K562 (cell line): ENCODE results near the gene NPB. TPM values are rescaled to one million over a fixed set of nuclear protein-coding genes. Genes with fewer than 3 reads are reported as not detected.

Experiments used
- BRCA1 ChIP-seq, 2 experiments: fragments of 450-650 bp in 1 of 2; sonication (generic) in 1 of 2; formaldehyde crosslinking in 1 of 2; IDR thresholded peaks; 2 replicates each; pipeline versions ENCODE4 v1.5.0 to v1.6.1; 2017 to 2020; ENCODE audit warnings: mild to moderate bottlenecking in 1 of 2, missing genetic modification reagents in 1 of 2
- CHD7 ChIP-seq: fragments of 200-600 bp; sonication (generic); IDR thresholded peaks from one replicate; pipeline ENCODE4 v1.6.1; 2012; ENCODE audit warnings: mild to moderate bottlenecking, low read depth, low read length, inconsistent platforms
- ELF1 ChIP-seq: fragments of 200-800 bp; sonication (Bioruptor generic); IDR thresholded peaks from 2 replicates; pipeline ENCODE4 v1.6.1; 2016; ENCODE audit warnings: missing genetic modification characterization, missing compliant biosample characterization
- FOXJ2 ChIP-seq: fragments of 200-800 bp; sonication (Bioruptor generic); IDR thresholded peaks from 2 replicates; pipeline ENCODE4 v1.6.1; 2016; ENCODE audit warnings: missing genetic modification characterization, missing compliant biosample characterization
- HDAC2 ChIP-seq: fragments of 450-650 bp; IDR thresholded peaks from 2 replicates; pipeline ENCODE4 v1.6.1; 2016; ENCODE audit warnings: mild to moderate bottlenecking
- HMG20B ChIP-seq: fragments of 250-450 bp; sonication (Bioruptor Pico); IDR thresholded peaks from 2 replicates; pipeline ENCODE4 v1.5.0; 2021; ENCODE audit warnings: mild to moderate bottlenecking
- JUND ChIP-seq, 2 experiments: IDR thresholded peaks; 2 replicates in 1 of 2; 3 replicates in 1 of 2; pipeline ENCODE4 v1.6.1; 2011; ENCODE audit warnings: borderline replicate concordance in 2 of 2, low read depth in 2 of 2, low read length in 2 of 2, improper control_type of control experiment in 1 of 2, missing biosample characterization in 1 of 2, missing genetic modification characterization in 1 of 2, missing genetic modification reagents in 1 of 2
- KLF16 ChIP-seq: IDR thresholded peaks from 2 replicates; pipeline ENCODE4 v1.6.1; 2016; ENCODE audit warnings: antibody characterized with exemption
- NCOA1 ChIP-seq: fragments of 450-650 bp; IDR thresholded peaks from 2 replicates; pipeline ENCODE4 v1.6.1; 2016; ENCODE audit warnings: low read depth
- SMARCA5 ChIP-seq: fragments of 450-650 bp; IDR thresholded peaks from 2 replicates; pipeline ENCODE4 v1.6.1; 2016
- ZNF444 ChIP-seq: fragments of 250-450 bp; sonication (Bioruptor Pico); IDR thresholded peaks from 2 replicates; pipeline ENCODE4 v1.4.0; 2020; ENCODE audit warnings: mild to moderate bottlenecking, moderate library complexity
- ZNF699 ChIP-seq: fragments of 250-450 bp; sonication (Bioruptor Pico); IDR thresholded peaks from 2 replicates; pipeline ENCODE4 v1.8.0; 2021; ENCODE audit warnings: mild to moderate bottlenecking, moderate library complexity; ENCODE audit not compliant: insufficient replicate concordance
- ZNF764 ChIP-seq: fragments of 250-450 bp; sonication (Bioruptor Pico); IDR thresholded peaks from 2 replicates; pipeline ENCODE4 v1.4.0; 2020; ENCODE audit warnings: low read depth, mild to moderate bottlenecking, moderate library complexity
- polyA plus RNA-seq, 8 experiments: library from polyadenylated mRNA; depleted of rRNA in 4 of 8; stranded (reverse) in 5 of 8; unstranded in 3 of 8; fragments of >200 nt; fragmentation: Nextera tagmentation in 2 of 8; fragmentation: Illumina TruSeq in 1 of 8; extraction: Ambion mirVana in 2 of 8; extraction: Trizol in 1 of 8; gene quantifications; 2 replicates each; pipeline versions ENCODE4 v1.2.1 to v1.2.3, GENCODE V29; 2011 to 2014; ENCODE audit warnings: inconsistent platforms in 1 of 8, missing spikeins in 1 of 8
- total RNA-seq, 7 experiments: library from RNA; depleted of rRNA in 6 of 7; stranded (reverse); fragments of >200 nt in 6 of 7; fragmentation: Illumina TruSeq in 2 of 7; extraction: Trizol in 2 of 7; gene quantifications; 2 replicates each; pipeline versions ENCODE4 v1.2.1 to v1.2.3, GENCODE V29; 2011 to 2021; ENCODE audit warnings: low replicate concordance in 1 of 7

Gene NPB
- total and polyA plus RNA-seq, 9 of the 15 experiments (the other 6 are each of a cell fraction or from before 2014, with no cell fraction given): 0.03 to 0.61 (median 0.14) TPM; not detected in 2

GRCh38 chr17:81871387-81872230 lies 30.4 kb upstream of the NPB start (continued):
- TF ChIP-seq ZNF444 (CRISPR knock-in tag) (no peak), FOXJ2 (no peak), CHD7 (no peak), JUND (IDR thresholded peaks at IDR 0.05; ENCODE audit: borderline replicate concordance, low read depth, low read length) (no peak; the same call in 1 of the 2 replicates), JUND (tag; IDR thresholded peaks at IDR 0.05; ENCODE audit: borderline replicate concordance, low read depth, low read length) (no peak; the same call in 2 of the 3 replicates), NCOA1 (peak; percentile 10; the same call in 1 of the 2 replicates), HMG20B (CRISPR knock-in tag) (no peak), HDAC2 (peak; percentile 37; the same call in 1 of the 2 replicates), KLF16 (no peak), ELF1 (tag) (no peak; the same call in 1 of the 2 replicates), ZNF764 (CRISPR knock-in tag) (no peak), BRCA1 (IDR thresholded peaks at IDR 0.05) (no peak), BRCA1 (CRISPR knock-in tag; IDR thresholded peaks at IDR 0.05) (0 out of 2 replicates have a peak, but pooled peaks have one; percentile 82), ZNF699 (CRISPR knock-in tag) (no peak), SMARCA5 (no peak)
